ENCODE measurements around the gene RBMS3. TPM values are rescaled to one million over a fixed set of nuclear protein-coding genes. Genes with fewer than 3 reads are reported as not detected.

Gene RBMS3
- total RNA-seq, 1 experiment from 2014 or later: 1.3 TPM

GRCh38 chr3:29314727-29315088 is 33.8 kb downstream of the RBMS3 start:
- Mint-ChIP-seq H3K27me3 (ENCODE audit: unreplicated experiment) (no peaks in the 10 kb centered on the region), H3K4me1 (ENCODE audit: low read depth, unreplicated experiment) (no peaks in the 10 kb centered on the region), H3K36me3 (ENCODE audit: insufficient read depth, unreplicated experiment) (no peaks in the 10 kb centered on the region), H3K4me3 (ENCODE audit: low read depth, unreplicated experiment) (no peak overlapping the region), H3K9me3 (ENCODE audit: low read depth, unreplicated experiment) (no peaks in the 10 kb centered on the region), H3K27ac (ENCODE audit: unreplicated experiment) (no peak overlapping the region)
- intact Hi-C loops (cut with micrococcal nuclease; ENCODE audit: unreplicated experiment): no loop called here
- TF ChIP-seq CTCF (IDR thresholded peaks at IDR 0.05; ENCODE audit: unreplicated experiment): no peak
- BruUV-seq (replicated peaks): no TSS peak
- DNase-seq: no peak
- CTCF ChIA-PET: no interaction called here

- no peaks in the 10 kb centered on the region for H3K27me3 Mint-ChIP-seq (ENCODE audit: unreplicated experiment)
- no peaks in the 10 kb centered on the region for H3K9me3 Mint-ChIP-seq (ENCODE audit: low read depth, unreplicated experiment)
- intact Hi-C loops (cut with micrococcal nuclease; ENCODE audit: unreplicated experiment): no loop called here
- H3K4me1 Mint-ChIP-seq (ENCODE audit: low read depth, unreplicated experiment): no peaks in the 10 kb centered on the region
- no TSS peak for BruUV-seq (replicated peaks)
- DNase-seq: no peak
- H3K27ac Mint-ChIP-seq (ENCODE audit: unreplicated experiment): no peak overlapping the region
- no peak overlapping the region for H3K4me3 Mint-ChIP-seq (ENCODE audit: low read depth, unreplicated experiment)
- H3K36me3 Mint-ChIP-seq (ENCODE audit: insufficient read depth, unreplicated experiment): no peaks in the 10 kb centered on the region
- no peak for TF ChIP-seq CTCF (IDR thresholded peaks at IDR 0.05; ENCODE audit: unreplicated experiment)
- CTCF ChIA-PET: no interaction called here
These were observed 36.8 kb downstream of the RBMS3 start for GRCh38 chr3:29317659-29318173.

- Mint-ChIP-seq H3K4me1 (ENCODE audit: low read depth, unreplicated experiment) (no peaks in the 10 kb centered on the region), H3K4me3 (ENCODE audit: low read depth, unreplicated experiment) (no peak overlapping the region), H3K36me3 (ENCODE audit: insufficient read depth, unreplicated experiment) (no peaks in the 10 kb centered on the region), H3K27ac (ENCODE audit: unreplicated experiment) (no peak overlapping the region), H3K27me3 (ENCODE audit: unreplicated experiment) (no peaks in the 10 kb centered on the region), H3K9me3 (ENCODE audit: low read depth, unreplicated experiment) (no peaks in the 10 kb centered on the region)
- CTCF ChIA-PET: no interaction called here
- intact Hi-C loops (cut with micrococcal nuclease; ENCODE audit: unreplicated experiment): no loop called here
- no peak for DNase-seq
- no TSS peak for BruUV-seq (replicated peaks)
- no peak for TF ChIP-seq CTCF (IDR thresholded peaks at IDR 0.05; ENCODE audit: unreplicated experiment)
These were observed 37.4 kb downstream of the RBMS3 start for GRCh38 chr3:29318251-29318650.

- H3K9me3 Mint-ChIP-seq (ENCODE audit: low read depth, unreplicated experiment): no peaks in the 10 kb centered on the region
- no peak overlapping the region for H3K27ac Mint-ChIP-seq (ENCODE audit: unreplicated experiment)
- peaks cover 1% of the 10 kb centered on the region for H3K4me1 Mint-ChIP-seq (ENCODE audit: low read depth, unreplicated experiment)
- CTCF ChIA-PET: interaction anchor here (0.5 to 0.6 kb wide), 2 partner anchors 9 to 26 kb away, joined by 3 read pairs; no protein-coding TSS in a partner anchor
- no TSS peak for BruUV-seq (replicated peaks)
- TF ChIP-seq CTCF (IDR thresholded peaks at IDR 0.05; ENCODE audit: unreplicated experiment): no peak
- intact Hi-C loops (cut with micrococcal nuclease; ENCODE audit: unreplicated experiment): no loop called here
- no peak for DNase-seq
- no peaks in the 10 kb centered on the region for H3K36me3 Mint-ChIP-seq (ENCODE audit: insufficient read depth, unreplicated experiment)
- H3K27me3 Mint-ChIP-seq (ENCODE audit: unreplicated experiment): no peaks in the 10 kb centered on the region
- H3K4me3 Mint-ChIP-seq (ENCODE audit: low read depth, unreplicated experiment): no peak overlapping the region
These were observed 38.4 kb downstream of the RBMS3 start for GRCh38 chr3:29319262-29319661.
